OCI-LY7 (cell line): ENCODE measurements around the gene FTO.

ENCODE experiments used
- EZH2phosphoT487 ChIP-seq: fragments of 200-600 bp; sonication (generic); IDR thresholded peaks from 2 replicates; pipeline ENCODE4 v1.6.1; 2018; ENCODE audit warnings: low read depth, borderline replicate concordance, mild to moderate bottlenecking, mixed run types, antibody characterized with exemption, low read length, moderate library complexity, mixed read lengths
- TF ChIP-seq, protein P1 (sequence below): fragments of 200-600 bp; sonication (generic); conservative IDR thresholded peaks from 2 replicates; pipeline ENCODE4 v1.5.1; 2014; ENCODE audit warnings: mild to moderate bottlenecking, antibody characterized with exemption, low read length, moderate library complexity, mixed read lengths

DNA sequence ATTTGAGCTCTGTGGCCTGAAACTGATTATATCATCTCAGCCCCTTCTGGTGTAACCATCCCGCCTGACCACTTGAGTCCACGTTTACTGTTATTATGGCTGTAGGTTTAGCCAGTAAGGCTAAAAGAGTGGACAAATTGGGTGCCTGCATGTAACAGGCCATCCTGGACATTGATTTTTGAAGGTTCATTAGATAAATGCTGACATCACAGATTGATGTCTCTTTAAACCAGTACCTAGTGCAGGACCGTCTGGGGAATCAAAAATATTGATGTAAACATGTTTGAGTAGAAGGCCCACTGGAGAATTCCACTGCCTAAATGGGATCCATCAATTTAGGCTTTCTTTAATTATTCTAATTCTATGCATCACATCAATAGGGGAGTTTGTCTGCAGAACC is 367.6 kb downstream of the FTO start:
- no peak for TF ChIP-seq EZH2phosphoT487
- TF ChIP-seq, protein P1, sequence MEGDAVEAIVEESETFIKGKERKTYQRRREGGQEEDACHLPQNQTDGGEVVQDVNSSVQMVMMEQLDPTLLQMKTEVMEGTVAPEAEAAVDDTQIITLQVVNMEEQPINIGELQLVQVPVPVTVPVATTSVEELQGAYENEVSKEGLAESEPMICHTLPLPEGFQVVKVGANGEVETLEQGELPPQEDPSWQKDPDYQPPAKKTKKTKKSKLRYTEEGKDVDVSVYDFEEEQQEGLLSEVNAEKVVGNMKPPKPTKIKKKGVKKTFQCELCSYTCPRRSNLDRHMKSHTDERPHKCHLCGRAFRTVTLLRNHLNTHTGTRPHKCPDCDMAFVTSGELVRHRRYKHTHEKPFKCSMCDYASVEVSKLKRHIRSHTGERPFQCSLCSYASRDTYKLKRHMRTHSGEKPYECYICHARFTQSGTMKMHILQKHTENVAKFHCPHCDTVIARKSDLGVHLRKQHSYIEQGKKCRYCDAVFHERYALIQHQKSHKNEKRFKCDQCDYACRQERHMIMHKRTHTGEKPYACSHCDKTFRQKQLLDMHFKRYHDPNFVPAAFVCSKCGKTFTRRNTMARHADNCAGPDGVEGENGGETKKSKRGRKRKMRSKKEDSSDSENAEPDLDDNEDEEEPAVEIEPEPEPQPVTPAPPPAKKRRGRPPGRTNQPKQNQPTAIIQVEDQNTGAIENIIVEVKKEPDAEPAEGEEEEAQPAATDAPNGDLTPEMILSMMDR: no peak
